Measurements from ENCODE around the gene ERC2. TPM values are rescaled to one million over a fixed set of nuclear protein-coding genes. Genes with fewer than 3 reads are reported as not detected.

The ERC2 gene
- total RNA-seq, 1 donor from 2014 or later = 2.4 TPM

DNA sequence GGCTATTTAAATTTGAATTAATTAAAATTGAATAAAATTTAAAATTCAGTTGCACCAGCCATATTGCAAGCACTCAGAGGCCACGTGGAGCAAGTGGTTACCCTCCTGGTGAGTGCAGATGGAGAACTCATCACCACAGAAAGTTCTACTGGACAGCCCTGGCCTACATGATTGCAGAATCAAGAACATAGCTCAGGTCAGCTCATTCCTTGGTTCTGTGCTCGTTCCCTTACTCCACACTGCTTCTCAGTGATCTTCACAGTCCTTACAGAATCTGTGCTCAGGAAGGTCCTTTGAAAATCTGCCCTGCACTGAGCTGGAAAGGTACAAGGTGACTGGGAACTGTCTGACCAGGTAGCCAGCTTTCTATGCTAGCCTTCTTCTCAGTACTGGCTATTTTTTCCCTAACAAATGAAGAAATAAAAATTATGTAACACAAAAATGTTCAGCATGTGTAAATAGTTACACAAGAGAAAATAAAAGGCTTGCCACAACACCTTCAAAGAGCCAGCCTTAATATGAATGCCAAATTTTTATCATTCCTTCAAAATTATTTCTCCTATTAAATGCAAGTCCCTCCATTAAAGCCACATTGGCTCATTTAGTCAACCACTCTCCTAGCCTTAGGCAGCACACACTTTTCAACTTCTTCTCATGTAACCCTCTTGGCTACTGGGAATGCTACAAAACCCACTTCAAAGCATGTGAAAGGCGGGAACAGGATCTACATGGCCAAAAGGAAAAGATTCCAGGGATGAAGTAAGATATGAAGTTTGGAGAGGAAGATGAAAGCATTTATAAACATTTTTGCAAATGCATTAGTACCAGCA lies 654.8 kb downstream of the ERC2 start:
- DNase-seq = no peak

- no peak for DNase-seq
Measured at GRCh38 chr3:55812394-55813013, 655.8 kb downstream of the ERC2 start.

GRCh38 chr3:55807210-55807609 lies 661.1 kb downstream of the ERC2 start:
- DNase-seq = no peak

GRCh38 chr3:55805169-55805568 lies 663.1 kb downstream of the ERC2 start:
- no peak for DNase-seq

GRCh38 chr3:55804170-55805095 lies 663.8 kb downstream of the ERC2 start:
- DNase-seq = no peak

DNA sequence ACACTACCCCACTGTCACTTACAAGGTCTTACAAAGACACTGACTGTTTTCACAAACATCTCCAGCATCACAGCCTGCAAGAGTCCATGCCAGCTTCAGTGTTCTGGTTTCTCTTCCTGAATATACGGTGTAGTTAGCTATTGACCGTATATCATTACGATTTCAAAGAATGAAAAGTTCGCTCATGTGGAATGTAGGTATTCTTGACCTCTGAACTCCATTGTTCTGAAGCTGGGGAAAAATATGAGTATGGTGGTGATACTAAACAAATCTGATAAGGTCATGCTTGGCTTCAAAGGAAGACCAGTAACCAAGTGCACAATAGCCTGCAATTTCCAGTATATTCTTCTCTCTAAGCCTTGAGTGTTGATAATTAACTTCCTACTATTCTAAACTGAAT lies 665.5 kb downstream of the ERC2 start:
- no peak for DNase-seq

DNA sequence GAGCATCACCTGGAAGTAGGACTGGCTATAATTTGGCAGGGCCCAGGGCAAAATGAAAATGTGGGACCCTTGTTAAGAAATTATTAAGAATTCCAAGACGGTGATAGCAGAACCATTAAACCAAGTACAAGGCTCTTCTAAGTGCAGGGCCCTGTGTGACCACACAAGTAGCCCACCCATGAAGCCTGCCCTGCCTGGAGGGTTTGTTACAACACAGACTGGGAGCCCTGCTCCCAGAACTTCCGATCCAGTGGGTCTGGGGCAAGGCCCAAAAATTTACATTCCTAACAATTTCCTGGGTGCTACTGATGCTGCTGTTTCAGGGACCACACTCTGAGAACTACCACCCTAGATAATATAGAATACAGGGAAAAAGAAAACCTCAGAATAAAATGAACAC lies 666.6 kb downstream of the ERC2 start:
- DNase-seq = no peak

- no peak for DNase-seq
Measured at GRCh38 chr3:55801068-55801467, 667.2 kb downstream of the ERC2 start.

GRCh38 chr3:55797775-55798174 lies 670.5 kb downstream of the ERC2 start:
- no peak for DNase-seq

GRCh38 chr3:55797084-55797483 lies 671.2 kb downstream of the ERC2 start:
- DNase-seq = no peak

DNA sequence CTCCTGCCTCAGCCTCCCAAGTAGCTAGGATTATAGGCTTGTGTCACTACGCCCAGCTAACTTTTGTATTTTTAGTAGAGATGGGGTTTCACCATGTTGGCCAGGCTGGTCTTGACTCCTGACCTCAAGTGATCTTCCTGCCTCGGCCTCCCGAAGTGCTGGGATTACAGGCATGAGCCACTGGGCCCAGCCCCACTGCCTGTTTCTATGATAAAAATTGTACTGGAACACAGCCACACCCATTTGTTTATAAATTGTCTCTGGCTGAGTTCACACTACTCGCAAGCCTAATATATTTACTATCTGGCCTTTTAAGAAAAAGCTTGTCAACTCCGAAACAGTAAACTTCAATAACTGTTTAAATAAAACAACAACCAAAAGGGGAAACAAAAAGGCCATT lies 671.7 kb downstream of the ERC2 start:
- no peak for DNase-seq

- DNase-seq = no peak
Measured at GRCh38 chr3:55795746-55796145, 672.5 kb downstream of the ERC2 start.

DNA sequence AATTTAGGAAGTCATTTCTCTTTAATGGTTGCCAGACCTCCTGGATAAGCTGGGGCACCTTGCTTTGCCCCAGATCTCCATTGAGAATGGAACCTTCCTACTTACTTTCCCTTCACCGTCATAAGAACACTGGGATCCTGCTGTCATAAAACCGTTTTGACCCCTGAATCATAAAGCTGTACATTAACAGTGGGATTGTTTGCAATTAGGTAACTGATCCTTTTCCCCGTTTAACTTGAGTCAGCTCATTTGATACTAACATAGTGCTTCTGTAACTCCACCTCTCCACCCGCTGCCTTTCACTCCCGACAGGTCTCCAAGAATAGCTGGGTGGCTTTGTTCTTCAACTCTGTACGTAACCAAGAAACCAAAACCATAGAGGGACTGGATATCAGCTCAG lies 673.0 kb downstream of the ERC2 start:
- DNase-seq = no peak

DNA sequence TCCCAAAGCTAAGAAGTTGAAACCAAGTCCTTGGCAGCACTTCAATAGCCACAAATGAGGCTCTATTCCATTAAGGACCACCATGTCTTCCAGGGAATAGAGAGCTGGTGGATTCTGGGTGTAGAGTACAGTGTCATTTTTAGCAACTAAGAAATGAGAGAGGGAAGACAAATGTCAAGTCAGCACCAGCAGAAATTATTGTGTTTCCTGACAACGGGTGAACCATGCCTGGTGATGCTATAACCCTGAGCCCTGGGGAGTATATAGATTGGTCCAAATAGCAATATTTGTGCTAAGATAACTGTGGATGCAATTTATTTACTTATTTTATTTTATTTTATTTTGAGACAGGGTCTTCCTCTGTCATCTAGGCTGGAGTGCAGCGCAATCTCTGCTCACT lies 675.5 kb downstream of the ERC2 start:
- DNase-seq = no peak

DNA sequence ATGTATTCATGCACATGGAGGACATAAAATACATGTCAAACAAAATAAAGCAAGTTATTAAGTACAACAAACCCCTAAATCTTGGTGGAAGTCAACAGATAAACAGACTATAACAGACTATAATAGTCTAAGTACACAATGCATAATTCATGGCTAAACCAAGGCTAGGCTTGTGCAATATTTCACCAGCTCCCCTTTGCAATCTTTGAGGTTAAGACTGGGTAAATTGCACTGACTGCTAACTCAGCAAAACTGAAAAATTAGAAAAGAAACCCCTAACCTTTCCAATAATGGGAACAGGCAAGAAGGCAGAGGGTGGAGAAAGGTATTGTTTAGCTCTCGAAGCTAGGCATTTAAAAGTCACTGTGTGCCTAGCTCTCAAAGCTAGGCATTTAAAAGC lies 676.3 kb downstream of the ERC2 start:
- DNase-seq = no peak

- DNase-seq = no peak
Measured at GRCh38 chr3:55790596-55791350, 677.5 kb downstream of the ERC2 start.

DNA sequence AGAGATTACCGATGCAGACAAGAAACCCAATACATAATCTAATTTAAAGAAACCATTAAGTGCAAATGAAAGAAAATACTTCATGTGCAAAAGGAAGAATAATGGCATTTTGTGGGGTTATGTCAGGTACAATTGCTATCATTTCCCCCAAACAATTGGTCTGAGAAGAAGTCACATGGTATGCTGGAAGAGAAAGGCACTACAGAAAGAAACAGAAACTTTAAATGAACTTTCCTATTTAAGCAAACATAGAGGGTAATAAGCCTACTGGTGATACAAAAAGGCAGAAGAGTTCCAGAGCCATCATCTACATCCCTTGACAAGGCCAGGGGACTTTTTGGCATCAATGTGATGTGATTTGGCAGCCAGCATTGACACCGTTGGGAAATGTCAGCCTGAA lies 678.8 kb downstream of the ERC2 start:
- DNase-seq = no peak

DNA sequence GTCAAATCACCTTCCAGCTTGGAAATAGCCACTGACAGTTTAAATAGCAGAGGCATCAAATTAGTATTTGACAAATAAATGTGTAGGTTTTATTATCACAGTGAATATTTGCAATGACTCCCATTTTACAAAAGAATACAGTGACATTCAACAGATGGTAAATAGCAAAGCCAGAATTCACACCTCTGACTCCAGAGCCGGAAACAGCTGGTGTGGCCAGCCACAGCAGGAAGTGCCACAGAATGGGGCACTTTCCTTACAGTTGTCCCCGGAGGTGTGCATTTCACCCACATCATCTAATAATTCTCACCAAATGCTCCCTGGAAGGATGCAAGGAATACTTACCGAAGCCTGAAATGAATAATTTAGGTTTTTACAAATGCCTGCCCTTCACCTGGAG lies 685.5 kb downstream of the ERC2 start:
- DNase-seq = no peak

GRCh38 chr3:55782351-55782750 lies 685.9 kb downstream of the ERC2 start:
- no peak for DNase-seq

DNA sequence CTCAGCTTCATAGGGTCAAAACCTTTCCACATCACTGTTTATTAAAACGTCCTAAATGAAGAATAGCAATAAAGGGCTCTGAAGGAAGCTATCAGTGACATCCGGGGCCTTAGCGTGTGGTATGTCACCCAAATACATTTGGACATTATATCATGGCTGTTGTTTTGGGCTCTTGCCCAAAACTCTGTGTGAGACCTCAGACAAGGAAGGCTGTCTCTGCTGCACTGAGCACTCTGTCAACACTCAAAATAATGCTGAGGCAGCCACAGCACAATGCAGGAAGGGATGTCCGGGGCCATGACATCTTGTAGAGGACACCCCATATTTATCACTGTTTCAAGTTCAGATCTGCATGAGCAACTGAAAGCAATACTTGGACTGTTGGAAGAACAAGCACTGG lies 687.4 kb downstream of the ERC2 start:
- no peak for DNase-seq

GRCh38 chr3:55779543-55779942 lies 688.7 kb downstream of the ERC2 start:
- no peak for DNase-seq

- DNase-seq = no peak
Measured at GRCh38 chr3:55775366-55776154, 692.7 kb downstream of the ERC2 start.

All from dermis blood vessel endothelial cell (primary cell).